SU-DHL-6 (cell line): ENCODE results near the gene PLAC1.

Experiments used
- H2AFZ ChIP-seq: fragments of 200-600 bp; sonication (generic); 2 replicates; pipeline ENCODE4 v1.6.1; 2014; ENCODE audit warnings: low read depth, mild to moderate bottlenecking, moderate library complexity, mixed read lengths, antibody characterized with exemption, low read length; ENCODE audit not compliant: severe bottlenecking
- H3F3A ChIP-seq: fragments of 200-600 bp; shearing (Covaris generic); 2 replicates; pipeline ENCODE4 v1.6.0; 2016; ENCODE audit warnings: antibody characterized with exemption, mild to moderate bottlenecking; ENCODE audit not compliant: insufficient read depth
- H3K27ac ChIP-seq: fragments of 200-600 bp; sonication (generic); 2 replicates; pipeline ENCODE4 v1.5.1; 2016; ENCODE audit warnings: low read depth, mild to moderate bottlenecking, low read length, moderate library complexity, mixed read lengths
- H3K27me3 ChIP-seq: fragments of 200-600 bp; sonication (generic), shearing (Covaris generic); 2 replicates; pipeline ENCODE4 v1.6.0; 2014; ENCODE audit warnings: mild to moderate bottlenecking, low read length
- H3K36me3 ChIP-seq: fragments of 200-600 bp; sonication (generic); 2 replicates; pipeline ENCODE4 v1.6.1; 2014; ENCODE audit warnings: mild to moderate bottlenecking, low read length, mixed read lengths
- H3K4me2 ChIP-seq: fragments of 300-600, 200-600 bp; shearing (Covaris generic), sonication (generic); 2 replicates; pipeline ENCODE4 v1.6.0; 2014; ENCODE audit warnings: low read length, low read depth, mild to moderate bottlenecking; ENCODE audit not compliant: poor library complexity, severe bottlenecking
- H3K4me3 ChIP-seq: fragments of 200-600 bp; sonication (generic); 2 replicates; pipeline ENCODE4 v1.5.1; 2014; ENCODE audit warnings: antibody characterized with exemption, low read length, mild to moderate bottlenecking, mixed read lengths; ENCODE audit not compliant: insufficient read depth, poor library complexity, severe bottlenecking
- H3K79me2 ChIP-seq: fragments of 200-600 bp; sonication (generic); 2 replicates; pipeline ENCODE4 v1.6.1; 2014; ENCODE audit warnings: mild to moderate bottlenecking, low read length, moderate library complexity; ENCODE audit not compliant: insufficient read depth
- H3K9ac ChIP-seq: fragments of 200-600 bp; sonication (generic); 2 replicates; pipeline ENCODE4 v1.7.0; 2014; ENCODE audit warnings: mild to moderate bottlenecking, low read length
- H3K9me2 ChIP-seq: fragments of 200-600 bp; sonication (generic); replicated peaks from 2 replicates; pipeline ENCODE4 v1.6.1; 2014; ENCODE audit warnings: low read length; ENCODE audit not compliant: insufficient read depth
- H3K9me3 ChIP-seq: fragments of 200-600 bp; sonication (generic); 2 replicates; pipeline ENCODE4 v1.6.1; 2014; ENCODE audit warnings: low read length, mixed read lengths; ENCODE audit not compliant: insufficient read depth
- H4K20me1 ChIP-seq: fragments of 200-600 bp; sonication (generic); 2 replicates; pipeline ENCODE4 v1.6.1; 2014; ENCODE audit warnings: low read depth, mild to moderate bottlenecking, antibody characterized with exemption, low read length, moderate library complexity, mixed read lengths
- EZH2phosphoT487 ChIP-seq: fragments of 200-600 bp; sonication (generic), shearing (Covaris generic); conservative IDR thresholded peaks from 2 replicates; pipeline ENCODE4 v1.6.1; 2018; ENCODE audit warnings: mild to moderate bottlenecking, antibody characterized with exemption, low read length, moderate library complexity, mixed read lengths
- TF ChIP-seq, protein P1 (sequence below): fragments of 200-600 bp; sonication (generic); IDR thresholded peaks from one replicate; pipeline ENCODE4 v1.5.1; 2017; ENCODE audit warnings: antibody characterized with exemption, mild to moderate bottlenecking, low read length, moderate library complexity; ENCODE audit not compliant: insufficient read depth, poor library complexity, severe bottlenecking

Gene PLAC1

DNA sequence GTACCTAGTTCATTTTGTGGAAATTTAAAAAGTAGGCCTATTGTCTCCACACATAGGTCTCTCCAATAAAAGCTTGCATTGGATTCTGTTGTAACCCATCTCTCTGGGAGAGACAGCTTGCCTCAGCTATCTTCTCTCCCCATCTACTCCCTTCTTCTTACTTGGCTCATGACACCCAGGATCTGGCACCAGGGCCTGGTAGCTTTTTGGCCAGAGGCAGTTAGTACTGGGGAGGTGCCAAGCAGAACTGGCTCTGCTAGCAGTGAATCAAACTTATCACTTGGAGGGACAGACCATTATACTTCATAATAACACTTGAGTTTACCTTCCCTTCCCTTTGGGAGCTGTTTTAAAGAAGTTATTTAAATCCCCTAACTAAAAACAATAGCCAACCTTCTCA is 31.8 kb downstream of the PLAC1 start:
- H3K27ac ChIP-seq, result no peak overlapping the region
- H3F3A ChIP-seq, result no peaks in the 10 kb centered on the region
- H3K9ac ChIP-seq, result no peak overlapping the region
- TF ChIP-seq, protein P1, sequence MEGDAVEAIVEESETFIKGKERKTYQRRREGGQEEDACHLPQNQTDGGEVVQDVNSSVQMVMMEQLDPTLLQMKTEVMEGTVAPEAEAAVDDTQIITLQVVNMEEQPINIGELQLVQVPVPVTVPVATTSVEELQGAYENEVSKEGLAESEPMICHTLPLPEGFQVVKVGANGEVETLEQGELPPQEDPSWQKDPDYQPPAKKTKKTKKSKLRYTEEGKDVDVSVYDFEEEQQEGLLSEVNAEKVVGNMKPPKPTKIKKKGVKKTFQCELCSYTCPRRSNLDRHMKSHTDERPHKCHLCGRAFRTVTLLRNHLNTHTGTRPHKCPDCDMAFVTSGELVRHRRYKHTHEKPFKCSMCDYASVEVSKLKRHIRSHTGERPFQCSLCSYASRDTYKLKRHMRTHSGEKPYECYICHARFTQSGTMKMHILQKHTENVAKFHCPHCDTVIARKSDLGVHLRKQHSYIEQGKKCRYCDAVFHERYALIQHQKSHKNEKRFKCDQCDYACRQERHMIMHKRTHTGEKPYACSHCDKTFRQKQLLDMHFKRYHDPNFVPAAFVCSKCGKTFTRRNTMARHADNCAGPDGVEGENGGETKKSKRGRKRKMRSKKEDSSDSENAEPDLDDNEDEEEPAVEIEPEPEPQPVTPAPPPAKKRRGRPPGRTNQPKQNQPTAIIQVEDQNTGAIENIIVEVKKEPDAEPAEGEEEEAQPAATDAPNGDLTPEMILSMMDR, result no peak
- no peaks in the 10 kb centered on the region for H3K9me2 ChIP-seq
- no peak overlapping the region for H3K4me2 ChIP-seq
- H3K27me3 ChIP-seq, result no peaks in the 10 kb centered on the region
- no peaks in the 10 kb centered on the region for H4K20me1 ChIP-seq
- no peaks in the 10 kb centered on the region for H3K36me3 ChIP-seq
- H3K9me3 ChIP-seq, result no peaks in the 10 kb centered on the region
- H3K79me2 ChIP-seq, result no peaks in the 10 kb centered on the region
- no peak overlapping the region for H3K4me3 ChIP-seq
- H2AFZ ChIP-seq, result no peak overlapping the region

DNA sequence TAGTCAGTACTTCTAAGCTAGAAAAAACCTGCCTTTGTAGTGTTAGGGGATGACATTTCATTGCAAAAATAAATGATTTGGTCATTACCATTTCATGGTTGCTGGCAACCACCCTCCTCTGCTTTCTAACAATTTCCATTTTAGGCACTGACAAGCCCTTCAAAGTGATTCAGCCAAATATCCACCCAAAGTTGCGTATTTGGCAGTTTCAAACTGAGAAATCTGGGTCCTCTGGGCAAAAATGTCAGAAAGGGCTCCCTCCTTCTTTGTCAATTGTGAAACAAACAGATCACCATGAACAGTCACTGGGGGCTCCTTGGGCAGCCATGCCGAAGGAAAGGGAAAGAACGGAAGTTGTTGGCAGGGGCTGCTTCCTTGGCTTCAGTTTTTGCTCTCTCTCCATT is 33.0 kb downstream of the PLAC1 start:
- no peak overlapping the region for H3K27ac ChIP-seq
- no peak for TF ChIP-seq EZH2phosphoT487
- TF ChIP-seq, protein P1, result no peak
- H3F3A ChIP-seq, result no peaks in the 10 kb centered on the region
- H3K36me3 ChIP-seq, result no peaks in the 10 kb centered on the region
- no peak overlapping the region for H3K9ac ChIP-seq
- H2AFZ ChIP-seq, result no peak overlapping the region
- H4K20me1 ChIP-seq, result no peaks in the 10 kb centered on the region
- no peaks in the 10 kb centered on the region for H3K79me2 ChIP-seq
- H3K9me2 ChIP-seq, result no peaks in the 10 kb centered on the region
- H3K9me3 ChIP-seq, result no peaks in the 10 kb centered on the region
- H3K4me3 ChIP-seq, result no peak overlapping the region
- H3K27me3 ChIP-seq, result no peaks in the 10 kb centered on the region
- no peak overlapping the region for H3K4me2 ChIP-seq

DNA sequence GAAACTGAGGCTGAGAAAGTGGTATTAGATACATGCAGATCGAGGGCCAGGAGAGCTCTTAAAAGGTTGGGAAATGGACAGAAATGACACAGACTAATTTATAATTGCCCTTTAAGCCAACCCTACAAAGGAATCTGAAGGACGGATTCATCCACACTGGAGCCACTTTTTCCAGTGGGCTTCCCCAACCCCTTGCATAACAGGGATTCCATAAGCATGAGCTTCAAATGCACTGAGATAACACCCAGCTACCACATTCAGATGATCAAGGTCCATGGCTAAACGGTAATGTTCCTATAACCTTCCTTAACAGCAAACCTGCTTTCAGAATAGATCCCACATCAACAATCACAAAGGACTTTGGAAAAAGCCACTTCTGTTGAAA is 34.2 kb downstream of the PLAC1 start:
- no peak overlapping the region for H3K27ac ChIP-seq
- H3K4me2 ChIP-seq, result no peak overlapping the region
- H3K79me2 ChIP-seq, result no peaks in the 10 kb centered on the region
- no peaks in the 10 kb centered on the region for H3K36me3 ChIP-seq
- no peak overlapping the region for H2AFZ ChIP-seq
- H3K4me3 ChIP-seq, result no peak overlapping the region
- H3K9me3 ChIP-seq, result no peaks in the 10 kb centered on the region
- no peaks in the 10 kb centered on the region for H3F3A ChIP-seq
- no peaks in the 10 kb centered on the region for H3K9me2 ChIP-seq
- H4K20me1 ChIP-seq, result no peaks in the 10 kb centered on the region
- no peaks in the 10 kb centered on the region for H3K27me3 ChIP-seq
- TF ChIP-seq, protein P1, result no peak
- TF ChIP-seq EZH2phosphoT487, result no peak
- no peak overlapping the region for H3K9ac ChIP-seq
